ENCODE results near the gene PHC1. TPM values are rescaled to one million over a fixed set of nuclear protein-coding genes. Genes with fewer than 3 reads are reported as not detected.

The PHC1 gene
- total and polyA plus RNA-seq, 7 experiments from 2014 or later: 15.4 to 55.0 (median 36.8) TPM

- H3K4me3 ChIP-seq (ENCODE audit: low read length): no peak overlapping the region
- ATAC-seq (no peak), DNase-seq (no peak)
- Mint-ChIP-seq H3K4me1 (peaks cover 0 to 25% (median 15%) of the 10 kb centered on the region in 7 donors), H3K27me3 (no peaks in the 10 kb centered on the region), H3K27ac (peak overlapping the region in 8 of 9 donors; percentile 5 to 80 (median 64)), H3K9me3 (peaks cover 0 to 51% (median 21%) of the 10 kb centered on the region in 11 donors), H3K36me3 (peaks cover 9 to 26% (median 16%) of the 10 kb centered on the region in 5 donors), H3K4me3 (peak overlapping the region in 2 of 10 donors; percentile 3 to 13)
- no peaks in the 10 kb centered on the region for H3K27me3 ChIP-seq (ENCODE audit: control insufficient read depth in 2 of 2, insufficient read depth in 2 of 2, low read length in 2 of 2)
- no peaks in the 10 kb centered on the region for H3K4me1 ChIP-seq (ENCODE audit: control insufficient read depth in 2 of 2, insufficient read depth in 2 of 2, low read length in 2 of 2)
- intact Hi-C loops (cut with micrococcal nuclease): loop anchor here in 1 of 2 donors (1.0 kb wide), 1 partner anchor 10 kb away; no protein-coding TSS in a partner anchor
- H3K27ac ChIP-seq (ENCODE audit: low read depth, low read length): no peak overlapping the region
- CTCF ChIA-PET: interaction anchor here (0.6 kb wide), 1 partner anchor 51 kb away, joined by 5 read pairs; no protein-coding TSS in a partner anchor
- H3K36me3 ChIP-seq (ENCODE audit: control insufficient read depth in 2 of 3, insufficient read depth in 3 of 3, low read length in 3 of 3): no peaks in the 10 kb centered on the region
- peaks cover 0 to 10% (median 8%) of the 10 kb centered on the region in 3 experiments for H3K9me3 ChIP-seq (ENCODE audit: control insufficient read depth in 2 of 3, low read length in 3 of 3)
- POLR2A ChIA-PET: interaction anchor here (0.5 to 1.0 kb wide), 2 partner anchors 22 to 56 kb away, joined by 3 read pairs; no protein-coding TSS in a partner anchor
Measured at GRCh38 chr12:8970432-8970831, 56.1 kb downstream of the PHC1 start.

DNA sequence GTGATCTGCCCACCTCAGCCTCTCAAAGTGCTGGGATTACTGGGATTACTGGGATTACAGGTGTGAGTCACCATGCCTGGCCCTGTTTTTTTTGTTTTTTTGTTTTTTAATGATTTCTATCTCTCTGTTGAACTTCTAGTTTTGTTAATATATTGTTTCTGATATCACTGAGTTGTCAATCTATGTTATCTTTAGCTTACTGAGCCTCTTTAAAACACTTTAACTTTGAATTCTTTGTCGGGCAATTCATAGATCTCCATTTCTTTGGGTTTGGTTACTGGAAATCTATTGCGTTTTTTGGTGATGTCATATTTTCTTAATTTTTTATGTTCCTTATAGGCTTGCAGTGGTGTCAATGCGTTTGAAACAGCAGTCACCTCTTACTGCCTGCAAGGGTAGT lies 65.8 kb downstream of the PHC1 start:
- H3K4me1 Mint-ChIP-seq: peaks cover 0 to 29% (median 20%) of the 10 kb centered on the region in 7 donors
- CTCF ChIA-PET: interaction anchor here (1.1 to 1.2 kb wide), 2 partner anchors 28 to 59 kb away, joined by 3 read pairs; no protein-coding TSS in a partner anchor

GRCh38 chr12:8985213-8985754 lies 71.0 kb downstream of the PHC1 start:
- Mint-ChIP-seq H3K9me3 (peaks cover 3 to 17% (median 8%) of the 10 kb centered on the region in 11 donors), H3K27me3 (no peaks in the 10 kb centered on the region), H3K4me3 (no peak overlapping the region), H3K27ac (peak overlapping the region in 3 of 9 donors; percentile 17 to 43 (median 35)), H3K36me3 (peaks cover 2 to 20% (median 13%) of the 10 kb centered on the region in 5 donors), H3K4me1 (peaks cover 28 to 61% (median 47%) of the 10 kb centered on the region in 7 donors)
- Histone ChIP-seq H3K27ac (ENCODE audit: low read depth, low read length) (no peak overlapping the region), H3K27me3 (ENCODE audit: control insufficient read depth in 2 of 2, insufficient read depth in 2 of 2, low read length in 2 of 2) (no peaks in the 10 kb centered on the region), H3K4me1 (ENCODE audit: control insufficient read depth in 2 of 2, insufficient read depth in 2 of 2, low read length in 2 of 2) (peaks cover 40% of the 10 kb centered on the region in 2 donors), H3K9me3 (ENCODE audit: control insufficient read depth in 2 of 3, low read length in 3 of 3) (peaks cover 0 to 6% (median 0%) of the 10 kb centered on the region in 3 experiments), H3K36me3 (ENCODE audit: control insufficient read depth in 2 of 3, insufficient read depth in 3 of 3, low read length in 3 of 3) (no peaks in the 10 kb centered on the region), H3K4me3 (ENCODE audit: low read length) (no peak overlapping the region)
- peak; percentile 36 for ATAC-seq
- ChIA-PET POLR2A (interaction anchor here (1.6 kb wide), 1 partner anchor 40 kb away, joined by 4 read pairs; no protein-coding TSS in a partner anchor), CTCF (interaction anchor here (0.8 kb wide), 1 partner anchor 54 kb away, joined by 3 read pairs; no protein-coding TSS in a partner anchor)
- intact Hi-C loops (cut with micrococcal nuclease): loop anchor here in 1 of 2 donors (5.0 kb wide), 1 partner anchor 33 kb away; no protein-coding TSS in a partner anchor
- DNase-seq: no peak

More for the DNA sequence above, 65.8 kb downstream of the PHC1 start:
- Mint-ChIP-seq H3K36me3 (peaks cover 12 to 40% (median 28%) of the 10 kb centered on the region in 5 donors), H3K4me3 (no peak overlapping the region), H3K9me3 (peaks cover 4 to 58% (median 31%) of the 10 kb centered on the region in 11 donors), H3K27me3 (peaks cover 0 to 1% (median 0%) of the 10 kb centered on the region in 5 donors), H3K27ac (peak overlapping the region in 3 of 9 donors; percentile 16 to 49 (median 28))
- no peak for DNase-seq
- POLR2A ChIA-PET: interaction anchor here (1.1 kb wide), 1 partner anchor 19 kb away, joined by 7 read pairs; no protein-coding TSS in a partner anchor
- Histone ChIP-seq H3K9me3 (ENCODE audit: control insufficient read depth in 2 of 3, low read length in 3 of 3) (peaks cover 0 to 26% (median 6%) of the 10 kb centered on the region in 3 experiments), H3K27ac (ENCODE audit: low read depth, low read length) (no peak overlapping the region), H3K27me3 (ENCODE audit: control insufficient read depth in 2 of 2, insufficient read depth in 2 of 2, low read length in 2 of 2) (no peaks in the 10 kb centered on the region), H3K36me3 (ENCODE audit: control insufficient read depth in 2 of 3, insufficient read depth in 3 of 3, low read length in 3 of 3) (no peaks in the 10 kb centered on the region), H3K4me3 (ENCODE audit: low read length) (no peak overlapping the region), H3K4me1 (ENCODE audit: control insufficient read depth in 2 of 2, insufficient read depth in 2 of 2, low read length in 2 of 2) (no peaks in the 10 kb centered on the region)
- intact Hi-C loops (cut with micrococcal nuclease): no loop called here
- ATAC-seq: no peak

GRCh38 chr12:8987163-8987562 lies 72.9 kb downstream of the PHC1 start:
- Histone ChIP-seq H3K4me3 (ENCODE audit: low read length) (peak overlapping the region; percentile 29), H3K27ac (ENCODE audit: low read depth, low read length) (no peak overlapping the region), H3K9me3 (ENCODE audit: control insufficient read depth in 2 of 3, low read length in 3 of 3) (no peaks in the 10 kb centered on the region), H3K27me3 (ENCODE audit: control insufficient read depth in 2 of 2, insufficient read depth in 2 of 2, low read length in 2 of 2) (no peaks in the 10 kb centered on the region), H3K36me3 (ENCODE audit: control insufficient read depth in 2 of 3, insufficient read depth in 3 of 3, low read length in 3 of 3) (no peaks in the 10 kb centered on the region), H3K4me1 (ENCODE audit: control insufficient read depth in 2 of 2, insufficient read depth in 2 of 2, low read length in 2 of 2) (peaks cover 40 to 51% of the 10 kb centered on the region in 2 donors)
- no peak for ATAC-seq
- no peak for DNase-seq
- Mint-ChIP-seq H3K4me3 (peak overlapping the region in 8 of 10 donors; percentile 36 to 90 (median 72)), H3K9me3 (peaks cover 0 to 8% (median 3%) of the 10 kb centered on the region in 11 donors), H3K27ac (peak overlapping the region in 8 of 9 donors; percentile 51 to 88 (median 69)), H3K4me1 (peaks cover 30 to 65% (median 51%) of the 10 kb centered on the region in 7 donors), H3K27me3 (no peaks in the 10 kb centered on the region), H3K36me3 (peaks cover 0 to 9% (median 7%) of the 10 kb centered on the region in 5 donors)
- intact Hi-C loops (cut with micrococcal nuclease): loop anchor here (1.0 to 5.0 kb wide), 3 partner anchors 9 to 35 kb away; no protein-coding TSS in a partner anchor
- ChIA-PET CTCF (no interaction called here), POLR2A (interaction anchor here (0.6 to 1.6 kb wide), 7 partner anchors 9 to 49 kb away, joined by 3 to 13 read pairs (median 5); no protein-coding TSS in a partner anchor)

- H3K36me3 Mint-ChIP-seq: peaks cover 0 to 9% (median 6%) of the 10 kb centered on the region in 5 donors
- peaks cover 30 to 68% (median 55%) of the 10 kb centered on the region in 7 donors for H3K4me1 Mint-ChIP-seq
- no peak for DNase-seq
- peak overlapping the region in 9 of 10 donors; percentile 5 to 90 (median 66) for H3K4me3 Mint-ChIP-seq
- Histone ChIP-seq H3K4me1 (ENCODE audit: control insufficient read depth in 2 of 2, insufficient read depth in 2 of 2, low read length in 2 of 2) (peaks cover 40 to 56% of the 10 kb centered on the region in 2 donors), H3K27me3 (ENCODE audit: control insufficient read depth in 2 of 2, insufficient read depth in 2 of 2, low read length in 2 of 2) (no peaks in the 10 kb centered on the region), H3K36me3 (ENCODE audit: control insufficient read depth in 2 of 3, insufficient read depth in 3 of 3, low read length in 3 of 3) (no peaks in the 10 kb centered on the region), H3K9me3 (ENCODE audit: control insufficient read depth in 2 of 3, low read length in 3 of 3) (no peaks in the 10 kb centered on the region), H3K4me3 (ENCODE audit: low read length) (peak overlapping the region; percentile 29), H3K27ac (ENCODE audit: low read depth, low read length) (peak overlapping the region; percentile 9)
- no peak for ATAC-seq
- H3K9me3 Mint-ChIP-seq: peaks cover 0 to 8% (median 3%) of the 10 kb centered on the region in 11 donors
- POLR2A ChIA-PET: interaction anchor here (0.6 to 1.3 kb wide), 8 partner anchors 9 to 48 kb away, joined by 3 to 13 read pairs (median 4); no protein-coding TSS in a partner anchor
- H3K27ac Mint-ChIP-seq: peak overlapping the region in 8 of 9 donors; percentile 51 to 88 (median 69)
- intact Hi-C loops (cut with micrococcal nuclease): loop anchor here (1.0 to 5.0 kb wide), 4 partner anchors 9 to 37 kb away; no protein-coding TSS in a partner anchor
- CTCF ChIA-PET: interaction anchor here (0.7 to 1.1 kb wide), 2 partner anchors 36 to 41 kb away, joined by 3 to 4 read pairs; no protein-coding TSS in a partner anchor
- H3K27me3 Mint-ChIP-seq: no peaks in the 10 kb centered on the region
Measured at GRCh38 chr12:8987685-8988084, 73.4 kb downstream of the PHC1 start.

DNA sequence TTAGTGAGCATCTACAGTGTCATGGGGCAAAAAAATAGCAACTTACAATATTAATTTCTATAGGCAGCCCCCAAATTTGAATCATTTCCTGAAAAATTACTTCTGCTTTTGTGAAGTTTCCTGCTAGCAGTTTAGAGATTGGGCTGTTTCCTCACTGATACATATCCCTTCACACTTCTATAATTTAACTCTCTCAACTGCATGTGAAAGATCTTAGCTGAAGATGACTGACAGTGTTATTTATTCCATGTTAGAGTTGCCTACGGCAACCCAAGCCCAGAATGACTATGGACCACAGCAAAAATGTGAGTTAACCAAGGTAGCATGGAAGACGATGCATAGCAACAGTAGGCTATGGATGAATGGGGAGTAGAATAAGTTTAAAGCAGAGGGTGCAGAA lies 75.1 kb downstream of the PHC1 start, which contains the start of gene KLRG1:
Gene KLRG1, plus strand, starts transcription at position 134 of the 400 bp plus-strand sequence. Its CDS starts 90 bp downstream, at position 224.
- peak within 1 kb of the TSS; percentile 37 for H3K4me3 ChIP-seq (ENCODE audit: low read length)
- peaks cover 0 to 6% (median 2%) of the 10 kb centered on the region in 11 donors for H3K9me3 Mint-ChIP-seq

More for the DNA sequence above, 75.1 kb downstream of the PHC1 start, which contains the start of gene KLRG1:
- DNase-seq (peak in 2 of 9 donors; percentile 11 to 14), ATAC-seq (peak; percentile 72)
- peaks cover 0 to 11% (median 6%) of the 10 kb centered on the region in 5 donors for H3K36me3 Mint-ChIP-seq
- ChIA-PET CTCF (interaction anchor here (0.6 to 1.6 kb wide), 4 partner anchors 14 to 50 kb away, joined by 3 to 5 read pairs (median 3); partner anchors contain the start of gene M6PR), POLR2A (interaction anchor here (0.7 to 0.9 kb wide), 2 partner anchors 17 to 36 kb away, joined by 3 to 9 read pairs; no protein-coding TSS in a partner anchor)
- Histone ChIP-seq H3K36me3 (ENCODE audit: control insufficient read depth in 2 of 3, insufficient read depth in 3 of 3, low read length in 3 of 3) (no peaks in the 10 kb centered on the region), H3K4me1 (ENCODE audit: control insufficient read depth in 2 of 2, insufficient read depth in 2 of 2, low read length in 2 of 2) (peaks cover 40 to 58% of the 10 kb centered on the region in 2 donors), H3K27ac (ENCODE audit: low read depth, low read length) (peak within 1 kb of the TSS; percentile 27), H3K27me3 (ENCODE audit: control insufficient read depth in 2 of 2, insufficient read depth in 2 of 2, low read length in 2 of 2) (no peaks in the 10 kb centered on the region), H3K9me3 (ENCODE audit: control insufficient read depth in 2 of 3, low read length in 3 of 3) (no peaks in the 10 kb centered on the region)
- H3K27ac Mint-ChIP-seq: peak within 1 kb of the TSS in 8 of 9 donors; percentile 53 to 95 (median 84)
- intact Hi-C loops (cut with micrococcal nuclease): loop anchor here in 1 of 2 donors (2.0 to 5.0 kb wide), 2 partner anchors 35 to 37 kb away; no protein-coding TSS in a partner anchor
- H3K4me1 Mint-ChIP-seq: peaks cover 34 to 78% (median 66%) of the 10 kb centered on the region in 7 donors
- H3K4me3 Mint-ChIP-seq: peak within 1 kb of the TSS; percentile 12 to 90 (median 77)
- H3K27me3 Mint-ChIP-seq: no peaks in the 10 kb centered on the region

All from naive thymus-derived CD4-positive, alpha-beta T cell (primary cell).